ENCODE data around the gene ZNF580. TPM values are rescaled to one million over a fixed set of nuclear protein-coding genes. Genes with fewer than 3 reads are reported as not detected.

Gene ZNF580
- total and polyA plus RNA-seq, 5 donors: 18.7 to 32.0 (median 27.7) TPM

DNA sequence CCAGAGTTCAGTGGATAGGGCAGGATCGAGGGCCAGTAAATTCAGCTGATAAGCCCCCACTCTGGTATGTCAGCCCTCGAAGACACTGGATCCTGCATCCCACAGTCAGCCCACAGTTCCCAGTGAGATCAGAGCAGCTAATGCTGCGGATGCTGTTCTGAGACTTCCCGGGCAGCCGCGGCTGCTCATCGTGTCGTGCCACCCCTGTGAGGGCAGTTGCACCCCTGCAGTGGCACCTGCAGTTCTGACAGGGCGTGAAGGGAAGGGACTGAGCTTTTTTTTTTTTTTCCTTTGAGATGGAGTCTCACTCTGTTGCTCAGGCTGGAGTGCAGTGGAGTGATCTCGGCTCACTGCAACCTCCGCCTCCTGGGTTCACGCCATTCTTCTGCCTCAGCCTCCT is 26.7 kb downstream of the ZNF580 start:
- Histone ChIP-seq H3K27me3 (ENCODE audit: control insufficient read depth, insufficient read depth) (no peaks in the 10 kb centered on the region), H3K4me3 (ENCODE audit: low read length) (no peak overlapping the region), H3K27ac (ENCODE audit: low read length) (no peak overlapping the region), H3K9me3 (ENCODE audit: control insufficient read depth, low read length) (no peaks in the 10 kb centered on the region), H3K4me1 (ENCODE audit: control insufficient read depth, insufficient read depth, low read length) (no peaks in the 10 kb centered on the region)
- DNase-seq (no peak), ATAC-seq (no peak)
- intact Hi-C loops (cut with DNase I): no loop called here
- 75% methylated on average over 12 of the region's 12 CpGs for WGBS

DNA sequence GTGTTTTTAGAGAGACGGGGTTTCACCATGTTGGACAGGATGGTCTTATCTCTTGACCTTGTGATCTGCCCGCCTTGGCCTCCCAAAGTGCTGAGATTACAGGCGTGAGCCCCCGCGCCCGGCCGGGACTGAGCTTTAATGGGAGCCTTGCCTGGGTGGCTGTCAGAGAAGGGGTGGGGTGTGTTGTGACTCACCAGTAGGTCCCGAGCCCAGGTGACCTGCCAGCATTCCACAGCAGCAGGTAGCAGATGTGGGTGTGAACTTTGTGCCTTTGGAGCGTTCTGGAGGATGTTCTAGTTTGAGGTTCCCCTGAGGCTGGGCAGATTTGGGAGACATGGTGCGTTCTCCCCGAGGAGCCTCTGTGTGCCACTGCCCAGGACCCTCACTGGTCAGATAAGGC is 27.2 kb downstream of the ZNF580 start:
- no peak for DNase-seq
- no peak for ATAC-seq
- Histone ChIP-seq H3K4me1 (ENCODE audit: control insufficient read depth, insufficient read depth, low read length) (no peaks in the 10 kb centered on the region), H3K27ac (ENCODE audit: low read length) (no peak overlapping the region), H3K9me3 (ENCODE audit: control insufficient read depth, low read length) (no peaks in the 10 kb centered on the region), H3K27me3 (ENCODE audit: control insufficient read depth, insufficient read depth) (no peaks in the 10 kb centered on the region), H3K4me3 (ENCODE audit: low read length) (no peak overlapping the region)
- WGBS: 57% methylated on average over 11 of the region's 11 CpGs
- intact Hi-C loops (cut with DNase I): no loop called here

DNA sequence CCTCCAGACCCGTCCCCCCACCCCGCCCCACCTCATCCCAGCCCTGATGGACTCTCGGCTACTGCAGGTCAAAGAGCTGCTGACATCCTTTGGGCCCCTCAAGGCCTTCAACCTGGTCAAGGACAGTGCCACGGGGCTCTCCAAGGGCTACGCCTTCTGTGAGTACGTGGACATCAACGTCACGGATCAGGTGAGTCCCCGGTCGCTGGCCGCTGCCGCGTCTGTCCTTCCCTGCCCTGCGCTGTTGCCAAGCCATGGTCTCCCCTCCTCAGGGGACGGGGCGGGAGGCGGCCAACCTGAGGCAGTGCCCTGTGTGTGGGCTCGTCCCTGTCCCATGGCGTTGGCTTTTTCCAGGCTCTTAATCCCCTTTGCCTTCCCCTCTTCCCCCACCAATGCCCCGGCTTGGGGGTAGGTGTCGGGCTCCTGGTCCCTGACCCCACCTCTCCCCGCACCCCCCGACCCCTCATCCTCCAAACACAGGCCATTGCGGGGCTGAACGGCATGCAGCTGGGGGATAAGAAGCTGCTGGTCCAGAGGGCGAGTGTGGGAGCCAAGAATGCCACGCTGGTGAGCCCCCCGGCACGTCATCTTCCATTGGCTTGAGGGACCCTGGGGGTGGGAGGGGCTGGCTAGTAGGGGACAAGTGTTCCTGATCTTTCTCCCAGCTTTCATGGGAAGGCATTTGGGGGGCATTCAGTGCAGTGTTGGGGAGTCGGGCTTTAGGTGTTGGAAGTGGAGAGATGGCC is 28.0 kb downstream of the ZNF580 start:
- Histone ChIP-seq H3K4me1 (ENCODE audit: control insufficient read depth, insufficient read depth, low read length) (no peaks in the 10 kb centered on the region), H3K27me3 (ENCODE audit: control insufficient read depth, insufficient read depth) (no peaks in the 10 kb centered on the region), H3K4me3 (ENCODE audit: low read length) (no peak overlapping the region), H3K9me3 (ENCODE audit: control insufficient read depth, low read length) (no peaks in the 10 kb centered on the region), H3K27ac (ENCODE audit: low read length) (no peak overlapping the region)
- ATAC-seq (no peak), DNase-seq (no peak)
- WGBS: 84% methylated on average over 30 of the region's 30 CpGs
- intact Hi-C loops (cut with DNase I): no loop called here

DNA sequence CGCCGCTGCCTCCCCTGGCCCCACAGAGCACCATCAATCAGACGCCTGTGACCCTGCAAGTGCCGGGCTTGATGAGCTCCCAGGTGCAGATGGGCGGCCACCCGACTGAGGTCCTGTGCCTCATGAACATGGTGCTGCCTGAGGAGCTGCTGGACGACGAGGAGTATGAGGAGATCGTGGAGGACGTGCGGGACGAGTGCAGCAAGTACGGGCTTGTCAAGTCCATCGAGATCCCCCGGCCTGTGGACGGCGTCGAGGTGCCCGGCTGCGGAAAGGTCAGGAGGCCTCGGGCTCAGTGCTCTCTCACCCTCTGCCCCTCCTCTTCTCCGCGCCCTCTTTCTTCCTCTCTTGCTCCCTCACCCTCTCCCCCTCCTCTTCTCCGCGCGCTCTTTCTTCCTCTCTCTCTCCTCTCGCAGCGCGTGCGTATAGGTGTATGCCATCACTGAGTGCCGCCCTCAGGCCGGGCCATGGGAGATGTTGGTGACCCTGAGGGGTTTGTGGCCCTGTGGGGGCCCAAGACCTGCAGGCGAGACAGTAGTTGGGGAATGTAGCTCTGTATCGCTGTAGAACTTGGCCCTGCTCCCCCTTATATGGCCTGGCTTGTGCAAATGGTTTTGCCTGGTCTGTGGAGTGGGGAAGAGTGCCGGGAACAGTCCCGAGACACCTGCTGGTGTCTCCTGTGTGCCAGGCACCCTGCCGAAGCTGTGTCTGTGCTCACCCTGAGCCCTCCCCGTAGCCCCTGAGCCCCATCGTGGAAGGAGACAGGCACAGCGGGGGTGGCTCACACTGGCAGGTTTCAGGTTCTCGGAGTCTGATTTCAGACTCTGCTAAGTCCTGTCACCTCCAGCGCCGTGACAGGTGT is 28.8 kb downstream of the ZNF580 start:
- intact Hi-C loops (cut with DNase I): no loop called here
- no peak for ATAC-seq
- Histone ChIP-seq H3K27me3 (ENCODE audit: control insufficient read depth, insufficient read depth) (no peaks in the 10 kb centered on the region), H3K9me3 (ENCODE audit: control insufficient read depth, low read length) (no peaks in the 10 kb centered on the region), H3K27ac (ENCODE audit: low read length) (no peak overlapping the region), H3K4me1 (ENCODE audit: control insufficient read depth, insufficient read depth, low read length) (no peaks in the 10 kb centered on the region), H3K4me3 (ENCODE audit: low read length) (no peak overlapping the region)
- DNase-seq: no peak
- 86% methylated on average over 43 of the region's 43 CpGs for WGBS

DNA sequence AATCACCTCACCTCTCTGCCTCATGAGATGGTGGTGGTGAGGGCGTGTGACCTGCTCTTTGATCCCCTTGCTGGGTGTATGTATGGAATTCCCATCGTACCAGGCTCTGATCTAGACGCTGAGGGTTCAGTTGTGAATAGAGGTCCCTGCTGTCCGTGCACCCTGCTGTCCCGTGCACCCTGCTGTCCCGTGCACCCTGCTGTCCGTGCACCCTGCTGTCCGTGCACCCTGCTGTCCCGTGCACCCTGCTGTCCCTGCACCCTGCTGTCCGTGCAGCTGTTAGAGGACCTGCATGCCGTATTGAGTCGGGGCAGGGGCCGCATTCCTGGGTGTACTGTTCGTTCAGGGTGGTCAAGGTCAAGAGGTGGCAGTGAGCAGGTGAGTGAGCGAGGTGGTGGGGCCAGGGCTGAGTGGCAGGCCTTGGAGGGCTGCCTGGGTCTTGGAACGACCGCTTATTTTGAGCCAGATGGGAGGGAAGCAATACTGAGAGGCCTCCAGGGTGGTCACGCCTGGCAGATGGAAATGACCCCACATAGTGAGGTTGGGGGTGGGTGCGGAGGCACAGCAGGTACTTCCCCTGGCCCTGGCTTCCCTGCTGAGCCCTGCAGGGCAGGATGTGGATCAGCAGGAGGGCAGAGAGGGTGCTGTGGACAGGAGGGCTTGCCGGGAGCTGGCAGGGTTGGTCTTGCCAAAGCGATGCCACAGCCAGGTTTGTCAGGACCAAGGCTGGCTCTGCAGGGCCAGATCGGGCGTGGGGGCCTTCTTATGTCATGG is 29.7 kb downstream of the ZNF580 start:
- DNase-seq (peak in 1 of 3 donors; percentile 81), ATAC-seq (peak in 1 of 2 donors; percentile 35)
- intact Hi-C loops (cut with DNase I): no loop called here
- Histone ChIP-seq H3K4me3 (ENCODE audit: low read length) (no peak overlapping the region), H3K27ac (ENCODE audit: low read length) (no peak overlapping the region), H3K9me3 (ENCODE audit: control insufficient read depth, low read length) (no peaks in the 10 kb centered on the region), H3K27me3 (ENCODE audit: control insufficient read depth, insufficient read depth) (no peaks in the 10 kb centered on the region), H3K4me1 (ENCODE audit: control insufficient read depth, insufficient read depth, low read length) (no peaks in the 10 kb centered on the region)
- WGBS: 73% methylated on average over 23 of the region's 23 CpGs

- intact Hi-C loops (cut with DNase I): no loop called here
- ATAC-seq (no peak), DNase-seq (peak in 1 of 3 donors; percentile 14)
- no peaks in the 10 kb centered on the region for H3K4me1 ChIP-seq (ENCODE audit: control insufficient read depth, insufficient read depth, low read length)
- no peak overlapping the region for H3K4me3 ChIP-seq (ENCODE audit: low read length)
- WGBS: 60% methylated on average over 2 of the region's 2 CpGs
- H3K27me3 ChIP-seq (ENCODE audit: control insufficient read depth, insufficient read depth): no peaks in the 10 kb centered on the region
- no peaks in the 10 kb centered on the region for H3K9me3 ChIP-seq (ENCODE audit: control insufficient read depth, low read length)
- H3K27ac ChIP-seq (ENCODE audit: low read length): no peak overlapping the region
Measured at GRCh38 chr19:55671054-55671378, 30.2 kb downstream of the ZNF580 start.

GRCh38 chr19:55672418-55672817 is 31.6 kb downstream of the ZNF580 start:
- DNase-seq: peak in 1 of 3 donors; percentile 19
- no peak overlapping the region for H3K4me3 ChIP-seq (ENCODE audit: low read length)
- WGBS: 82% methylated on average over 5 of the region's 5 CpGs
- H3K9me3 ChIP-seq (ENCODE audit: control insufficient read depth, low read length): no peaks in the 10 kb centered on the region
- H3K27ac ChIP-seq (ENCODE audit: low read length): no peak overlapping the region
- peaks cover 2% of the 10 kb centered on the region for H3K4me1 ChIP-seq (ENCODE audit: control insufficient read depth, insufficient read depth, low read length)
- intact Hi-C loops (cut with DNase I): no loop called here
- H3K27me3 ChIP-seq (ENCODE audit: control insufficient read depth, insufficient read depth): no peaks in the 10 kb centered on the region
- no peak for ATAC-seq

GRCh38 chr19:55673465-55673864 is 32.7 kb downstream of the ZNF580 start:
- no peak overlapping the region for H3K27ac ChIP-seq (ENCODE audit: low read length)
- 75% methylated on average over 9 of the region's 9 CpGs for WGBS
- no peaks in the 10 kb centered on the region for H3K27me3 ChIP-seq (ENCODE audit: control insufficient read depth, insufficient read depth)
- intact Hi-C loops (cut with DNase I): no loop called here
- peaks cover 5% of the 10 kb centered on the region for H3K4me1 ChIP-seq (ENCODE audit: control insufficient read depth, insufficient read depth, low read length)
- DNase-seq (peak in 1 of 3 donors; percentile 39), ATAC-seq (no peak)
- H3K4me3 ChIP-seq (ENCODE audit: low read length): no peak overlapping the region
- H3K9me3 ChIP-seq (ENCODE audit: control insufficient read depth, low read length): no peaks in the 10 kb centered on the region

GRCh38 chr19:55673889-55674288 is 33.1 kb downstream of the ZNF580 start:
- DNase-seq: peak in 1 of 3 donors; percentile 46
- WGBS: 70% methylated on average over 15 of the region's 15 CpGs
- Histone ChIP-seq H3K4me1 (ENCODE audit: control insufficient read depth, insufficient read depth, low read length) (peaks cover 5% of the 10 kb centered on the region), H3K27me3 (ENCODE audit: control insufficient read depth, insufficient read depth) (no peaks in the 10 kb centered on the region), H3K9me3 (ENCODE audit: control insufficient read depth, low read length) (no peaks in the 10 kb centered on the region), H3K27ac (ENCODE audit: low read length) (no peak overlapping the region), H3K4me3 (ENCODE audit: low read length) (no peak overlapping the region)
- intact Hi-C loops (cut with DNase I): no loop called here
- ATAC-seq: no peak

GRCh38 chr19:55674459-55674840 is 33.6 kb downstream of the ZNF580 start:
- WGBS: 23% methylated on average over 17 of the region's 17 CpGs
- Histone ChIP-seq H3K27me3 (ENCODE audit: control insufficient read depth, insufficient read depth) (no peaks in the 10 kb centered on the region), H3K4me1 (ENCODE audit: control insufficient read depth, insufficient read depth, low read length) (peaks cover 5% of the 10 kb centered on the region), H3K27ac (ENCODE audit: low read length) (peak overlapping the region; percentile 9), H3K9me3 (ENCODE audit: control insufficient read depth, low read length) (no peaks in the 10 kb centered on the region), H3K4me3 (ENCODE audit: low read length) (peak overlapping the region; percentile 17)
- DNase-seq (no peak), ATAC-seq (peak in 1 of 2 donors; percentile 2)
- intact Hi-C loops (cut with DNase I): no loop called here

Measured in right cardiac atrium (tissue), 5 donors.